A204.1 (cell line): ENCODE measurements around the gene NSL1.
"Not testable (repeated sequence)": the region's sequence is repeated elsewhere in the genome, so short reads cannot be mapped to it uniquely, and the experiment has no call there.

Experiments used
- FAIRE-seq: peaks from 2 replicates; lab custom pipeline; 2012; peaks lifted over from hg19 to GRCh38; lab: Jason Lieb, UNC

The NSL1 gene

GRCh38 chr1:212746546-212746945 lies 45.0 kb downstream of the NSL1 start:
- no peak for FAIRE-seq

- FAIRE-seq = no peak
Measured at GRCh38 chr1:212745303-212745702, 46.3 kb downstream of the NSL1 start.

GRCh38 chr1:212743901-212744475 lies 47.6 kb downstream of the NSL1 start:
- no peak for FAIRE-seq

GRCh38 chr1:212738330-212738729 lies 53.2 kb downstream of the NSL1 start:
- FAIRE-seq = no peak

- FAIRE-seq = no peak
Measured at GRCh38 chr1:212737559-212737958, 54.0 kb downstream of the NSL1 start.

- no peak for FAIRE-seq
Measured at GRCh38 chr1:212733109-212733508, 58.5 kb downstream of the NSL1 start.

- no peak for FAIRE-seq
Measured at GRCh38 chr1:212731630-212732029, 59.9 kb downstream of the NSL1 start.

- no peak for FAIRE-seq
Measured at GRCh38 chr1:212728606-212729005, 63.0 kb downstream of the NSL1 start.

GRCh38 chr1:212727386-212728181 lies 64.0 kb downstream of the NSL1 start:
- FAIRE-seq = no peak

- FAIRE-seq = not testable (repeated sequence)
Measured at GRCh38 chr1:212724679-212725078, 66.9 kb downstream of the NSL1 start.

- FAIRE-seq = no peak
Measured at GRCh38 chr1:212722270-212722957, 69.2 kb downstream of the NSL1 start.

- FAIRE-seq = no peak
Measured at GRCh38 chr1:212721388-212722247, 70.0 kb downstream of the NSL1 start.

GRCh38 chr1:212719633-212720032 lies 71.9 kb downstream of the NSL1 start:
- no peak for FAIRE-seq

- FAIRE-seq = no peak
Measured at GRCh38 chr1:212718499-212718898, 73.1 kb downstream of the NSL1 start.

GRCh38 chr1:212716161-212716560 lies 75.4 kb downstream of the NSL1 start:
- FAIRE-seq = no peak

- FAIRE-seq = no peak
Measured at GRCh38 chr1:212713465-212714136, 78.0 kb downstream of the NSL1 start.

GRCh38 chr1:212712451-212713303 lies 78.9 kb downstream of the NSL1 start:
- FAIRE-seq = no peak

GRCh38 chr1:212711974-212712373 lies 79.6 kb downstream of the NSL1 start:
- not testable (repeated sequence) for FAIRE-seq

- FAIRE-seq = no peak
Measured at GRCh38 chr1:212710566-212710965, 81.0 kb downstream of the NSL1 start.

- FAIRE-seq = no peak
Measured at GRCh38 chr1:212703991-212704564, 87.5 kb downstream of the NSL1 start.

GRCh38 chr1:212702672-212703071 lies 88.9 kb downstream of the NSL1 start:
- no peak for FAIRE-seq
